Lower lobe of right lung (tissue), 2 donors: ENCODE data around the gene MACROD2. TPM values are rescaled to one million over a fixed set of nuclear protein-coding genes. Genes with fewer than 3 reads are reported as not detected.

Source experiments
- ATAC-seq, 2 donors: fragments of 200-7000 bp; cut with Tn5 transposase; one replicate each; pipeline ENCODE4 v1.9.1; 2020 to 2022; ENCODE audit warnings: mild to moderate bottlenecking in 2 of 2, moderate library complexity in 2 of 2
- DNase-seq: peaks from one replicate; pipeline ENCODE4 v3.0.0-alpha.2; 2020
- H3K27ac ChIP-seq: fragments of 200-600 bp; one replicate; pipeline ENCODE4 v1.8.0; 2022
- H3K27me3 ChIP-seq: fragments of 200-600 bp; one replicate; pipeline ENCODE4 v1.8.0; 2022; ENCODE audit warnings: low read depth
- H3K36me3 ChIP-seq: fragments of 200-600 bp; one replicate; pipeline ENCODE4 v1.8.0; 2022; ENCODE audit warnings: mild to moderate bottlenecking
- H3K4me1 ChIP-seq: fragments of 200-600 bp; one replicate; pipeline ENCODE4 v1.8.0; 2022
- H3K4me3 ChIP-seq: fragments of 200-600 bp; one replicate; pipeline ENCODE4 v1.8.0; 2022; ENCODE audit warnings: mild to moderate bottlenecking
- H3K9me3 ChIP-seq: fragments of 200-600 bp; one replicate; pipeline ENCODE4 v1.8.0; 2022
- intact Hi-C: fragments of 100-400 bp; cut with DNase I; formaldehyde crosslinking; loops from one replicate; pipeline ENCODE4 v1.11.0; 2022
- total RNA-seq: library from RNA; stranded (reverse); fragmentation: NEBNext Ultra II Directional; extraction: Animal tissue kit (Norgen Biotek cat#: 25700); gene quantifications from one replicate; pipeline ENCODE4 v1.2.1, GENCODE V29; 2021
- TF ChIP-seq, protein P1 (sequence below): fragments of 200-600 bp; IDR thresholded peaks from one replicate; pipeline ENCODE4 v1.8.0; 2022; ENCODE audit warnings: antibody characterized with exemption, mild to moderate bottlenecking
- donor health status: DM: no; HTN: yes; CAD: no; lungs with severe emphysema.

Gene MACROD2
- total RNA-seq, 1 donor from 2014 or later = 73.0 TPM

DNA sequence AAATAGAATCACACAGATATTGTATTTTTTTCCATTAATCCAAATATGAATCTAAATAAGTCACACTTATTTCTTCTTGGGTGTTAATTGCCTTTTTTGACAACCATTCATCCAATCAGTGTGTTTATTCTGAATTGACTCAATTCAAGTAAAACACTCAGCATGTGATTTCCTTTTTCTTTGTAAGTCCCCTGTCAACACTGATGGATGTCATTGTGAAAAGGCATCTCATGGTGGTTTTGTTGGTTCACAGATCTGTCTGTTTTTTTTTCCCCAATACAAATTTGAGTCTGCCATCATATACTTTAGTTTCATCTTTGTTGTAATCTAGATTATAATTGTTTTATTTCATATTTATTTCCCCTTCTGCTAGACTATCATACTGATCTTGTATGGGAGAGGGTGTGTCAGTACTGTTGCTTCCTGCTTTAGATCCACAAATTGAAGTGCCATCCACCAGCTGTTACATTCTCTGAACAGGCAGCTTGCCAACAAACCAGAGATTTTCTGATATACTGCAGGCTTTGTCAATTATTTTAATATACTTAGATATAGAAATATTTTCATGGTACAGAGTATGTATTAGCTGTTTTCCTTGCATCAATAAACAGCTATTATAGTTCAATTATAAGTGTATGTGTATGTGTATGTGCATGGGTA, 406.3 kb downstream of the MACROD2 start:
- Histone ChIP-seq H3K36me3 (no peaks in the 10 kb centered on the region), H3K27me3 (no peaks in the 10 kb centered on the region), H3K27ac (no peak overlapping the region), H3K4me3 (no peak overlapping the region), H3K4me1 (no peaks in the 10 kb centered on the region), H3K9me3 (no peaks in the 10 kb centered on the region)
- ATAC-seq (no peak), DNase-seq (no peak)
- TF ChIP-seq, protein P1, sequence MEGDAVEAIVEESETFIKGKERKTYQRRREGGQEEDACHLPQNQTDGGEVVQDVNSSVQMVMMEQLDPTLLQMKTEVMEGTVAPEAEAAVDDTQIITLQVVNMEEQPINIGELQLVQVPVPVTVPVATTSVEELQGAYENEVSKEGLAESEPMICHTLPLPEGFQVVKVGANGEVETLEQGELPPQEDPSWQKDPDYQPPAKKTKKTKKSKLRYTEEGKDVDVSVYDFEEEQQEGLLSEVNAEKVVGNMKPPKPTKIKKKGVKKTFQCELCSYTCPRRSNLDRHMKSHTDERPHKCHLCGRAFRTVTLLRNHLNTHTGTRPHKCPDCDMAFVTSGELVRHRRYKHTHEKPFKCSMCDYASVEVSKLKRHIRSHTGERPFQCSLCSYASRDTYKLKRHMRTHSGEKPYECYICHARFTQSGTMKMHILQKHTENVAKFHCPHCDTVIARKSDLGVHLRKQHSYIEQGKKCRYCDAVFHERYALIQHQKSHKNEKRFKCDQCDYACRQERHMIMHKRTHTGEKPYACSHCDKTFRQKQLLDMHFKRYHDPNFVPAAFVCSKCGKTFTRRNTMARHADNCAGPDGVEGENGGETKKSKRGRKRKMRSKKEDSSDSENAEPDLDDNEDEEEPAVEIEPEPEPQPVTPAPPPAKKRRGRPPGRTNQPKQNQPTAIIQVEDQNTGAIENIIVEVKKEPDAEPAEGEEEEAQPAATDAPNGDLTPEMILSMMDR = no peak
- intact Hi-C loops = no loop called here

- TF ChIP-seq, protein P1 = no peak
- ATAC-seq (no peak), DNase-seq (no peak)
- Histone ChIP-seq H3K27me3 (no peaks in the 10 kb centered on the region), H3K4me3 (no peak overlapping the region), H3K36me3 (no peaks in the 10 kb centered on the region), H3K9me3 (no peaks in the 10 kb centered on the region), H3K4me1 (no peaks in the 10 kb centered on the region), H3K27ac (no peak overlapping the region)
- intact Hi-C loops = no loop called here
These were observed 409.2 kb downstream of the MACROD2 start for GRCh38 chr20:14404515-14404914.

DNA sequence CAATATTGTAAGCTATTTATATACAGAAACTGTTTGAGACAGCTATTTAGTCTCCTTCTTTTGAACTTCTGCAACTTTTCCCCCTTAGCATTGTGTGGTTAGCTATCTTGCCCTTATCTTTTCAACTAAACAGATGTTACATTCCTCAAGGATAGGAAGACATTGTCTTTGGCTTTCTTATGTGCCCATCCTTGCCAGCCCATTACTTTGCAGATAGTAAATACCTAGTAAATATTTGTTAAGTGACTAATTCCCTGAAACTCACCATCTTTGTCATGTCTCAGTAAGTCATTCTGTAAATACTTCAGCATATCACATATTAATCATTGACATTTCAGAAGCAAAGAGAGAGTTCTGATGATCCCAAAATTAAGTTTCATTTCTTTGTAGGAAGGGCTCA, 411.2 kb downstream of the MACROD2 start:
- Histone ChIP-seq H3K27ac (no peak overlapping the region), H3K9me3 (no peaks in the 10 kb centered on the region), H3K4me3 (no peak overlapping the region), H3K36me3 (no peaks in the 10 kb centered on the region), H3K4me1 (no peaks in the 10 kb centered on the region), H3K27me3 (no peaks in the 10 kb centered on the region)
- TF ChIP-seq, protein P1 = no peak
- DNase-seq = no peak
- ATAC-seq = no peak
- intact Hi-C loops = no loop called here

DNA sequence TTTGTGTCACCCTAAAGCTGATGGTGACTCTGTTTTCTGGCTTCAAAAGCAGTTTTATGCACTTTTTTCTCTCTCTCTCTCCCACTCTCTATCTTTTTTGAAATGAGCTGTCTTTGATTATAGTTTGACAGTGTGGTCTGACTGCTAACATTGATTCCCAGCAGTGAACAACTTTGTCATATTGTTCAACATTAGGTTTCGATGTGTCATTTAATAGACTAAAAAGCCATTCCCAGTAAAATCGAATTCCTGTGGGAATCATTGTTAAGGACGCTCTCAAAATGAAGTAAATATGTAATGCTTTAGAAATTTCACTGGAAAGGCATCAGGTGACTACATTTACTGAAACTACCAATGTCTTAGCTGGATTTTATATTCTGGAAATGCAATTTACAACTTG, 412.0 kb downstream of the MACROD2 start:
- Histone ChIP-seq H3K4me1 (no peaks in the 10 kb centered on the region), H3K4me3 (no peak overlapping the region), H3K27me3 (no peaks in the 10 kb centered on the region), H3K27ac (no peak overlapping the region), H3K36me3 (no peaks in the 10 kb centered on the region), H3K9me3 (no peaks in the 10 kb centered on the region)
- TF ChIP-seq, protein P1 = no peak
- intact Hi-C loops = no loop called here
- DNase-seq (no peak), ATAC-seq (no peak)

- DNase-seq (no peak), ATAC-seq (no peak)
- Histone ChIP-seq H3K4me1 (no peaks in the 10 kb centered on the region), H3K4me3 (no peak overlapping the region), H3K27me3 (no peaks in the 10 kb centered on the region), H3K36me3 (no peaks in the 10 kb centered on the region), H3K9me3 (no peaks in the 10 kb centered on the region), H3K27ac (no peak overlapping the region)
- intact Hi-C loops = no loop called here
- TF ChIP-seq, protein P1 = no peak
These were observed 415.7 kb downstream of the MACROD2 start for GRCh38 chr20:14410869-14411555.
